MCF 10A (cell line): Measurements from ENCODE around the gene RHOV. TPM values are rescaled to one million over a fixed set of nuclear protein-coding genes. Genes with fewer than 3 reads are reported as not detected.
A peak's percentile ranks its signal among the peaks of the same experiment; 100 is the strongest.

Source experiments
- BruUV-seq: library from RNA; stranded (reverse); fragments of 400-500 nt; replicated peaks from 2 replicates; lab custom pipeline; 2021; lab: Mats Ljungman, UMichigan
- CTCF ChIA-PET: fragments of 300-600 bp; sonication (Branson Sonifier 250); formaldehyde crosslinking; extraction: SDS; loops from one replicate; lab custom pipeline; 2021; ENCODE audit warnings: antibody characterized with exemption, inconsistent platforms; lab: Yijun Ruan, JAX
- POLR2A ChIA-PET: fragments of 300-600, 350-650 bp; sonication (Branson Sonifier 250); formaldehyde crosslinking; extraction: SDS; loops from one replicate; lab custom pipeline; 2020; ENCODE audit warnings: antibody characterized with exemption, inconsistent platforms; lab: Yijun Ruan, JAX
- DNase-seq: peaks from one replicate; pipeline ENCODE4 v3.0.0-alpha.2; 2018; ENCODE audit not compliant: unreplicated experiment
- H3K27ac Mint-ChIP-seq: one replicate; pipeline ENCODE4 v1.8.0; 2022; ENCODE audit warnings: mild to moderate bottlenecking, low read depth, mixed read lengths; ENCODE audit not compliant: unreplicated experiment
- H3K27me3 Mint-ChIP-seq: one replicate; pipeline ENCODE4 v1.8.0; 2022; ENCODE audit warnings: mixed read lengths; ENCODE audit not compliant: insufficient read depth, unreplicated experiment
- H3K36me3 Mint-ChIP-seq: one replicate; pipeline ENCODE4 v1.8.0; 2022; ENCODE audit warnings: mild to moderate bottlenecking, moderate library complexity, mixed read lengths; ENCODE audit not compliant: insufficient read depth, unreplicated experiment
- H3K4me1 Mint-ChIP-seq: one replicate; pipeline ENCODE4 v1.8.0; 2022; ENCODE audit warnings: mixed read lengths; ENCODE audit not compliant: insufficient read depth, unreplicated experiment
- H3K4me3 Mint-ChIP-seq: one replicate; pipeline ENCODE4 v1.8.0; 2022; ENCODE audit warnings: mild to moderate bottlenecking, moderate library complexity, mixed read lengths; ENCODE audit not compliant: unreplicated experiment
- H3K9me3 Mint-ChIP-seq: one replicate; pipeline ENCODE4 v1.8.0; 2022; ENCODE audit warnings: mixed read lengths; ENCODE audit not compliant: unreplicated experiment
- CTCF ChIP-seq: fragments of 200-600 bp; IDR thresholded peaks from one replicate; pipeline ENCODE4 v1.8.0; 2022; ENCODE audit warnings: antibody characterized with exemption, mild to moderate bottlenecking; ENCODE audit not compliant: unreplicated experiment
- intact Hi-C: fragments of 100-400 bp; cut with micrococcal nuclease; formaldehyde crosslinking; loops from 2 replicates; pipeline ENCODE4 v1.14.1; 2022
- total RNA-seq: library from RNA; stranded (reverse); gene quantifications from 2 replicates; pipeline ENCODE4 v1.2.3, GENCODE V29; 2022

The RHOV gene
- total RNA-seq, 1 experiment from 2014 or later, result 1.7 TPM

GRCh38 chr15:40823572-40824343 lies 50.3 kb downstream of the RHOV start:
- DNase-seq, result peak; percentile 58
- Mint-ChIP-seq H3K4me3 (no peak overlapping the region), H3K4me1 (peaks cover 3% of the 10 kb centered on the region), H3K36me3 (no peaks in the 10 kb centered on the region), H3K27ac (no peak overlapping the region), H3K27me3 (no peaks in the 10 kb centered on the region), H3K9me3 (no peaks in the 10 kb centered on the region)
- no peak for TF ChIP-seq CTCF
- ChIA-PET POLR2A (interaction anchor here (1.1 to 2.5 kb wide), 3 partner anchors 11 to 20 kb away, joined by 4 to 12 read pairs (median 5); partner anchors contain the start of genes DNAJC17, SPINT1 and ZFYVE19), CTCF (interaction anchor here (0.7 to 0.9 kb wide), 2 partner anchors 10 to 68 kb away, joined by 3 read pairs; no protein-coding TSS in a partner anchor)
- intact Hi-C loops, result no loop called here
- BruUV-seq, result no TSS peak

Other genes with a start within 250 kb of the RHOV start
- gene RAD51, start 179.1 kb downstream of the RHOV start, total RNA-seq, result 6.1 and 7.1 TPM in 2 replicates
- 31.8 and 36.1 TPM in 2 replicates for gene RMDN3, start 119.0 kb downstream of the RHOV start, total RNA-seq
- gene GCHFR, start 110.2 kb downstream of the RHOV start, total RNA-seq, result 7.2 and 8.2 TPM in 2 replicates
- 0.26 and 0.52 TPM in 2 replicates for gene C15orf62, start 104.3 kb downstream of the RHOV start, total RNA-seq
- gene ZFYVE19, start 67.1 kb downstream of the RHOV start, total RNA-seq, result 19.2 and 19.9 TPM in 2 replicates
- 55.1 and 58.1 TPM in 2 replicates for gene DNAJC17, start 66.8 kb downstream of the RHOV start, total RNA-seq
- gene PPP1R14D, start 45.5 kb downstream of the RHOV start, total RNA-seq, result not detected in 2 replicates
- gene SPINT1, start 30.2 kb downstream of the RHOV start, total RNA-seq, result 57.9 and 68.6 TPM in 2 replicates
- gene VPS18, start 20.2 kb upstream of the RHOV start, total RNA-seq, result 13.2 and 18.5 TPM in 2 replicates
- gene DLL4, start 55.1 kb upstream of the RHOV start, total RNA-seq, result 0.10 TPM in 1 of 2 replicates, not detected in the other
- 35.5 and 49.4 TPM in 2 replicates for gene CHAC1, start 79.2 kb upstream of the RHOV start, total RNA-seq
- 32.3 and 33.8 TPM in 2 replicates for gene INO80, start 242.0 kb upstream of the RHOV start, total RNA-seq